H9 (cell line): ENCODE results near the gene NTPCR. TPM values are rescaled to one million over a fixed set of nuclear protein-coding genes. Genes with fewer than 3 reads are reported as not detected.

ENCODE experiments used
- DNase-seq: peaks from one replicate; pipeline ENCODE4 v3.0.0-alpha.2; 2017
- H2AFZ ChIP-seq: one replicate; pipeline ENCODE4 v1.6.1; 2013; ENCODE audit warnings: mild to moderate bottlenecking, low read length, control low read depth, moderate library complexity
- H2AK5ac ChIP-seq: 2 replicates; pipeline ENCODE4 v1.6.1; 2013; ENCODE audit warnings: low read length, control low read depth, mixed read lengths; ENCODE audit not compliant: insufficient read length
- H2BK120ac ChIP-seq: one replicate; pipeline ENCODE4 v1.6.1; 2013; ENCODE audit warnings: low read depth, mild to moderate bottlenecking, low read length, control low read depth, inconsistent platforms; ENCODE audit not compliant: poor library complexity, severe bottlenecking
- H2BK12ac ChIP-seq: 2 replicates; pipeline ENCODE4 v1.6.1; 2013; ENCODE audit warnings: low read length, control low read depth, mixed read lengths, low read depth; ENCODE audit not compliant: insufficient read length
- H2BK15ac ChIP-seq: 2 replicates; pipeline ENCODE4 v1.6.1; 2013; ENCODE audit warnings: low read depth, low read length, control low read depth
- H2BK20ac ChIP-seq: one replicate; pipeline ENCODE4 v1.6.1; 2013; ENCODE audit warnings: low read depth, mild to moderate bottlenecking, low read length, control low read depth, inconsistent platforms; ENCODE audit not compliant: poor library complexity, severe bottlenecking
- H2BK5ac ChIP-seq: 2 replicates; pipeline ENCODE4 v1.6.1; 2013; ENCODE audit warnings: low read length, control low read depth, mixed read lengths; ENCODE audit not compliant: insufficient read length
- H3K14ac ChIP-seq: 2 replicates; pipeline ENCODE4 v1.6.1; 2013; ENCODE audit warnings: low read length, control low read depth; ENCODE audit not compliant: insufficient read depth
- H3K18ac ChIP-seq: 2 replicates; pipeline ENCODE4 v1.6.1; 2013; ENCODE audit warnings: low read depth, mild to moderate bottlenecking, mixed read lengths, low read length, control low read depth; ENCODE audit not compliant: insufficient read length
- H3K23ac ChIP-seq: 2 replicates; pipeline ENCODE4 v1.6.1; 2013; ENCODE audit warnings: low read length, control low read depth, mixed read lengths, low read depth; ENCODE audit not compliant: insufficient read length
- H3K23me2 ChIP-seq: 2 replicates; pipeline ENCODE4 v1.6.1; 2013; ENCODE audit warnings: low read depth, mild to moderate bottlenecking, mixed read lengths, low read length, control low read depth; ENCODE audit not compliant: insufficient read length, poor library complexity, severe bottlenecking
- H3K27ac ChIP-seq: 2 replicates; pipeline ENCODE4 v1.5.1; 2013; ENCODE audit warnings: low read length, control low read depth, mixed read lengths, low read depth; ENCODE audit not compliant: insufficient read length
- H3K27me3 ChIP-seq: 2 replicates; pipeline ENCODE4 v1.6.1; 2013; ENCODE audit warnings: low read length, control low read depth, inconsistent platforms; ENCODE audit not compliant: insufficient read depth
- H3K4ac ChIP-seq: 2 replicates; pipeline ENCODE4 v1.6.1; 2013; ENCODE audit warnings: low read depth, mild to moderate bottlenecking, control low read depth, inconsistent platforms, low read length, moderate library complexity
- H3K4me1 ChIP-seq: 2 replicates; pipeline ENCODE4 v1.6.1; 2013; ENCODE audit warnings: low read length, control low read depth, inconsistent platforms; ENCODE audit not compliant: insufficient read depth
- H3K4me2 ChIP-seq: 2 replicates; pipeline ENCODE4 v1.6.1; 2013; ENCODE audit warnings: low read length, control low read depth, mixed read lengths; ENCODE audit not compliant: insufficient read length, insufficient read depth
- H3K56ac ChIP-seq: 2 replicates; pipeline ENCODE4 v1.6.1; 2013; ENCODE audit warnings: low read depth, mild to moderate bottlenecking, mixed read lengths, low read length, control low read depth; ENCODE audit not compliant: insufficient read length
- H3K79me1 ChIP-seq: 2 replicates; pipeline ENCODE4 v1.6.1; 2013; ENCODE audit warnings: low read depth, mild to moderate bottlenecking, moderate library complexity, low read length, control low read depth, inconsistent platforms; ENCODE audit not compliant: insufficient read depth, poor library complexity, severe bottlenecking
- H3K79me2 ChIP-seq: 2 replicates; pipeline ENCODE4 v1.6.1; 2013; ENCODE audit warnings: low read length, control low read depth, inconsistent platforms; ENCODE audit not compliant: insufficient read depth
- H3K9ac ChIP-seq: 2 replicates; pipeline ENCODE4 v1.6.1; 2013; ENCODE audit warnings: low read length, control low read depth, mixed read lengths; ENCODE audit not compliant: insufficient read length; ENCODE audit errors: extremely low read depth
- H3K9me3 ChIP-seq: one replicate; pipeline ENCODE4 v1.6.1; 2013; ENCODE audit warnings: low read depth, low read length, inconsistent platforms; ENCODE audit not compliant: control insufficient read depth
- H3T11ph ChIP-seq: one replicate; pipeline ENCODE4 v1.6.1; 2013; ENCODE audit warnings: mild to moderate bottlenecking, low read length, control low read depth, inconsistent platforms
- H4K20me1 ChIP-seq: one replicate; pipeline ENCODE4 v1.6.1; 2013; ENCODE audit not compliant: control insufficient read depth, insufficient read length, insufficient read depth
- H4K5ac ChIP-seq: 2 replicates; pipeline ENCODE4 v1.6.1; 2013; ENCODE audit warnings: low read depth, mild to moderate bottlenecking, mixed read lengths, low read length, control low read depth; ENCODE audit not compliant: insufficient read length
- H4K8ac ChIP-seq: replicated peaks from 2 replicates; pipeline ENCODE4 v1.6.1; 2013; ENCODE audit warnings: low read length, control low read depth, mixed read lengths, low read depth; ENCODE audit not compliant: insufficient read length
- H4K91ac ChIP-seq: 2 replicates; pipeline ENCODE4 v1.6.1; 2013; ENCODE audit warnings: low read depth, mild to moderate bottlenecking, moderate library complexity, mixed read lengths, low read length, control low read depth; ENCODE audit not compliant: insufficient read length
- H3K27ac Mint-ChIP-seq, 3 experiments: 2 replicates in 2 of 3; 3 replicates in 1 of 3; pipeline ENCODE4 v1.8.0; 2020 to 2021; ENCODE audit warnings: mixed read lengths in 3 of 3, mild to moderate bottlenecking in 1 of 3, moderate library complexity in 1 of 3
- H3K27me3 Mint-ChIP-seq: 2 replicates; pipeline ENCODE4 v1.8.0; 2021; ENCODE audit warnings: low read depth, mild to moderate bottlenecking, moderate library complexity, mixed read lengths
- H3K36me3 Mint-ChIP-seq, 3 experiments: 2 replicates in 2 of 3; 3 replicates in 1 of 3; pipeline ENCODE4 v1.8.0; 2020 to 2021; ENCODE audit warnings: low read depth in 3 of 3, mixed read lengths in 3 of 3; ENCODE audit not compliant: insufficient read depth in 1 of 3
- H3K4me1 Mint-ChIP-seq, 2 experiments: 2 replicates each; pipeline ENCODE4 v1.8.0; 2020; ENCODE audit warnings: mixed read lengths in 2 of 2
- H3K4me3 Mint-ChIP-seq, 2 experiments: 2 replicates in 1 of 2; 3 replicates in 1 of 2; pipeline ENCODE4 v1.8.0; 2020 to 2021; ENCODE audit warnings: mild to moderate bottlenecking in 2 of 2, mixed read lengths in 2 of 2, moderate library complexity in 1 of 2
- H3K9me3 Mint-ChIP-seq, 2 experiments: 2 replicates in 1 of 2; 3 replicates in 1 of 2; pipeline ENCODE4 v1.8.0; 2020; ENCODE audit warnings: mild to moderate bottlenecking in 2 of 2, mixed read lengths in 2 of 2, moderate library complexity in 1 of 2
- CTCF ChIP-seq: fragments of 200-600 bp; sonication (generic); conservative IDR thresholded peaks from 3 replicates; pipeline ENCODE4 v1.8.0; 2021; ENCODE audit warnings: antibody characterized with exemption, mild to moderate bottlenecking
- WGBS: extraction: QIAGEN DNeasy Blood & Tissue Kit; methylation state at CpG from one replicate; pipeline ENCODE4 v1.1.7; 2013; ENCODE audit warnings: missing lambda C conversion rate, low lambda C conversion rate, mixed read lengths; ENCODE audit not compliant: insufficient read length; ENCODE audit errors: extremely low coverage; 5-methylcytosine and 5-hydroxymethylcytosine counted together
- total RNA-seq: library from RNA; stranded (reverse); gene quantifications from 2 replicates; pipeline ENCODE4 v1.2.1, GENCODE V29; 2021

NTPCR gene
- total RNA-seq, 1 experiment from 2014 or later: 87.4 TPM

GRCh38 chr1:232986527-232986922 is 36.1 kb downstream of the NTPCR start:
- H3K23me2 ChIP-seq: no peaks in the 10 kb centered on the region
- no CpG with 5 or more reads among the region's 5 CpGs for WGBS
- no peaks in the 10 kb centered on the region for H4K20me1 ChIP-seq
- no peak overlapping the region for H3T11ph ChIP-seq
- DNase-seq: no peak
- H3K79me2 ChIP-seq: no peaks in the 10 kb centered on the region
- H3K4me2 ChIP-seq: no peak overlapping the region
- Mint-ChIP-seq H3K27ac (no peak overlapping the region), H3K9me3 (peaks cover 0 to 6% of the 10 kb centered on the region in 2 experiments; a peak in 1 of 5 replicates), H3K4me3 (no peak overlapping the region), H3K36me3 (peaks cover 11 to 18% (median 11%) of the 10 kb centered on the region in 3 experiments; a peak in 6 of 7 replicates), H3K4me1 (no peaks in the 10 kb centered on the region), H3K27me3 (no peaks in the 10 kb centered on the region)
- no peak overlapping the region for H3K23ac ChIP-seq
- no peak overlapping the region for H2AFZ ChIP-seq
- H2AK5ac ChIP-seq: no peak overlapping the region
- H3K14ac ChIP-seq: no peak overlapping the region
- no peak overlapping the region for H3K9ac ChIP-seq
- H2BK120ac ChIP-seq: no peak overlapping the region
- H3K56ac ChIP-seq: no peak overlapping the region
- H3K79me1 ChIP-seq: no peaks in the 10 kb centered on the region
- no peaks in the 10 kb centered on the region for H3K4me1 ChIP-seq
- no peaks in the 10 kb centered on the region for H3K9me3 ChIP-seq
- H2BK5ac ChIP-seq: no peak overlapping the region
- H3K4ac ChIP-seq: no peak overlapping the region
- H4K5ac ChIP-seq: no peak overlapping the region
- no peak overlapping the region for H3K27ac ChIP-seq
- no peaks in the 10 kb centered on the region for H3K27me3 ChIP-seq
- H2BK12ac ChIP-seq: no peak overlapping the region
- H4K8ac ChIP-seq: no peak overlapping the region
- H3K18ac ChIP-seq: no peak overlapping the region
- H2BK20ac ChIP-seq: no peak overlapping the region
- no peak overlapping the region for H4K91ac ChIP-seq
- no peak for TF ChIP-seq CTCF
- H2BK15ac ChIP-seq: no peak overlapping the region
